H1 (cell line): Measurements from ENCODE around the gene FBH1. TPM values are rescaled to one million over a fixed set of nuclear protein-coding genes. Genes with fewer than 3 reads are reported as not detected.

Experiments used
- CTCF ChIA-PET: fragments of 300-600 bp; sonication (Branson Sonifier 250); formaldehyde crosslinking; loops from one replicate; lab custom pipeline; 2021; ENCODE audit not compliant: partially characterized antibody; lab: Charles Lee
- POLR2A ChIA-PET: fragments of 300-600 bp; sonication (Branson Sonifier 250); formaldehyde crosslinking; loops from one replicate; lab custom pipeline; 2021; ENCODE audit warnings: inconsistent platforms; ENCODE audit not compliant: partially characterized antibody; lab: Charles Lee
- DNase-seq, 2 experiments: peaks; one replicate each; pipeline versions ENCODE4 v3.0.0 to v3.0.0-alpha.2; 2010 to 2022; ENCODE audit warnings: low spot score in 2 of 2, low read depth in 1 of 2, mixed read lengths in 1 of 2
- FAIRE-seq: peaks from 2 replicates; lab custom pipeline; 2011; peaks lifted over from hg19 to GRCh38; lab: Jason Lieb, UNC
- H2AFZ ChIP-seq: 2 replicates; pipeline ENCODE4 v1.8.1; 2012; ENCODE audit warnings: low read length, inconsistent platforms
- H2AK5ac ChIP-seq: 2 replicates; pipeline ENCODE4 v1.6.1; 2013; ENCODE audit warnings: low read depth, low read length
- H2BK120ac ChIP-seq: replicated peaks from 2 replicates; pipeline ENCODE3; 2013; ENCODE audit warnings: low read depth, low read length, inconsistent platforms
- H2BK12ac ChIP-seq: 2 replicates; pipeline ENCODE4 v1.6.1; 2013; ENCODE audit warnings: low read depth, low read length
- H2BK15ac ChIP-seq: 2 replicates; pipeline ENCODE4 v1.6.1; 2013; ENCODE audit warnings: low read length
- H2BK20ac ChIP-seq: 2 replicates; pipeline ENCODE4 v1.6.1; 2013; ENCODE audit warnings: low read length
- H2BK5ac ChIP-seq: 2 replicates; pipeline ENCODE4 v1.6.1; 2013; ENCODE audit warnings: low read depth, low read length
- H3K14ac ChIP-seq: 2 replicates; pipeline ENCODE4 v1.6.1; 2013; ENCODE audit warnings: inconsistent platforms; ENCODE audit not compliant: insufficient read length
- H3K18ac ChIP-seq: 2 replicates; pipeline ENCODE4 v1.6.1; 2013; ENCODE audit warnings: low read length; ENCODE audit errors: extremely low read depth
- H3K23ac ChIP-seq: 2 replicates; pipeline ENCODE4 v1.6.1; 2013; ENCODE audit warnings: inconsistent platforms; ENCODE audit not compliant: insufficient read length
- H3K23me2 ChIP-seq: 2 replicates; pipeline ENCODE4 v1.6.1; 2013; ENCODE audit warnings: low read depth, low read length
- H3K27ac ChIP-seq: 2 replicates; pipeline ENCODE4 v1.6.1; 2011; ENCODE audit warnings: low read depth, low read length, inconsistent platforms
- H3K27me3 ChIP-seq, 4 experiments: replicated peaks in 1 of 4; 1 replicate in 1 of 4; 2 replicates in 3 of 4; pipeline versions ENCODE4 v1.6.1 to v1.8.1; 2011 to 2013; ENCODE audit warnings: low read length in 3 of 4, mild to moderate bottlenecking in 3 of 4, inconsistent platforms in 2 of 4, mixed read lengths in 2 of 4, moderate library complexity in 1 of 4; ENCODE audit not compliant: control insufficient read depth in 3 of 4, insufficient read depth in 3 of 4; ENCODE audit errors: extremely low read depth in 1 of 4
- H3K36me3 ChIP-seq, 4 experiments: 2 replicates each; pipeline versions ENCODE4 v1.6.1 to v1.8.1; 2011 to 2013; ENCODE audit warnings: mild to moderate bottlenecking in 4 of 4, low read length in 3 of 4, moderate library complexity in 2 of 4, control low read depth in 1 of 4, inconsistent platforms in 1 of 4; ENCODE audit not compliant: insufficient read depth in 4 of 4, control insufficient read depth in 2 of 4
- H3K4ac ChIP-seq: replicated peaks from 2 replicates; pipeline ENCODE3; 2013; ENCODE audit warnings: low read length, low read depth, mixed read lengths, inconsistent platforms; ENCODE audit not compliant: insufficient read length
- H3K4me1 ChIP-seq, 4 experiments: replicated peaks in 1 of 4; 1 replicate in 1 of 4; 2 replicates in 3 of 4; pipeline versions ENCODE4 v1.6.1 to v1.8.1; 2011 to 2013; ENCODE audit warnings: low read length in 3 of 4, inconsistent platforms in 2 of 4, mixed read lengths in 1 of 4; ENCODE audit not compliant: insufficient read depth in 4 of 4, control insufficient read depth in 3 of 4
- H3K4me2 ChIP-seq, 2 experiments: 2 replicates each; pipeline versions ENCODE4 v1.6.1 to v1.8.1; 2011 to 2013; ENCODE audit warnings: low read depth in 2 of 2, low read length in 2 of 2, control low read depth in 1 of 2, inconsistent platforms in 1 of 2, mild to moderate bottlenecking in 1 of 2; ENCODE audit not compliant: insufficient read depth in 1 of 2
- H3K4me3 ChIP-seq, 4 experiments: fragments of 200-600, 300-600 bp in 1 of 4; sonication (generic), shearing (Covaris generic), sonication (Bioruptor Twin) in 1 of 4; 2 replicates each; pipeline versions ENCODE4 v1.5.1 to v1.8.1; 2011 to 2016; ENCODE audit warnings: low read length in 4 of 4, low read depth in 3 of 4, control low read depth in 2 of 4, inconsistent platforms in 2 of 4, mild to moderate bottlenecking in 2 of 4, mixed read lengths in 1 of 4, moderate library complexity in 1 of 4; ENCODE audit not compliant: insufficient read depth in 2 of 4; ENCODE audit errors: extremely low read depth in 1 of 4
- H3K56ac ChIP-seq: replicated peaks from 2 replicates; pipeline ENCODE3; 2013; ENCODE audit warnings: low read depth, mild to moderate bottlenecking, mixed read lengths, low read length, inconsistent platforms; ENCODE audit not compliant: insufficient read length
- H3K79me1 ChIP-seq: 2 replicates; pipeline ENCODE4 v1.6.1; 2013; ENCODE audit warnings: low read depth, low read length, control low read depth
- H3K79me2 ChIP-seq, 2 experiments: 2 replicates each; pipeline versions ENCODE4 v1.6.1 to v1.8.1; 2012 to 2013; ENCODE audit warnings: low read length in 2 of 2, mild to moderate bottlenecking in 2 of 2, inconsistent platforms in 1 of 2; ENCODE audit not compliant: insufficient read depth in 2 of 2, control insufficient read depth in 1 of 2
- H3K9ac ChIP-seq, 4 experiments: replicated peaks in 1 of 4; 1 replicate in 1 of 4; 2 replicates in 3 of 4; pipeline versions ENCODE4 v1.6.1 to v1.8.1; 2011 to 2013; ENCODE audit warnings: low read depth in 3 of 4, low read length in 3 of 4, control low read depth in 2 of 4, mild to moderate bottlenecking in 2 of 4, moderate library complexity in 2 of 4, inconsistent platforms in 1 of 4; ENCODE audit errors: extremely low read depth in 1 of 4
- H3K9me3 ChIP-seq, 2 experiments: 2 replicates each; pipeline versions ENCODE4 v1.6.1 to v1.8.1; 2012 to 2013; ENCODE audit warnings: mild to moderate bottlenecking in 2 of 2, moderate library complexity in 2 of 2, control low read depth in 1 of 2, inconsistent platforms in 1 of 2, low read depth in 1 of 2, low read length in 1 of 2, mixed read lengths in 1 of 2; ENCODE audit not compliant: insufficient read depth in 2 of 2
- H4K20me1 ChIP-seq, 2 experiments: replicated peaks in 1 of 2; 2 replicates each; pipeline versions ENCODE3 to v1.8.1; 2011 to 2013; ENCODE audit warnings: inconsistent platforms in 2 of 2, low read length in 2 of 2, mild to moderate bottlenecking in 1 of 2; ENCODE audit not compliant: insufficient read depth in 2 of 2, control insufficient read depth in 1 of 2
- H4K5ac ChIP-seq: 2 replicates; pipeline ENCODE4 v1.6.1; 2013; ENCODE audit warnings: low read length, low read depth, mixed read lengths, inconsistent platforms; ENCODE audit not compliant: insufficient read length
- H4K8ac ChIP-seq: 2 replicates; pipeline ENCODE4 v1.8.0; 2013; ENCODE audit warnings: mild to moderate bottlenecking, moderate library complexity, low read length, inconsistent platforms; ENCODE audit not compliant: insufficient read depth; ENCODE audit errors: extremely low read depth
- H4K91ac ChIP-seq: replicated peaks from 2 replicates; pipeline ENCODE3; 2013; ENCODE audit warnings: low read length, mixed read lengths, inconsistent platforms; ENCODE audit not compliant: insufficient read length
- CREB1 ChIP-seq: IDR thresholded peaks from 2 replicates; pipeline ENCODE4 v1.6.1; 2012; ENCODE audit warnings: inconsistent platforms
- SAP30 ChIP-seq: fragments of 300-600 bp; sonication (generic); IDR thresholded peaks from 2 replicates; pipeline ENCODE4 v1.7.1; 2012; ENCODE audit warnings: low read length, moderate library complexity, mild to moderate bottlenecking, inconsistent platforms; ENCODE audit not compliant: insufficient read depth, insufficient replicate concordance
- WGBS, 2 experiments: shearing (Covaris generic) in 1 of 2; methylation state at CpG; one replicate each; pipeline versions ENCODE4 v1.1.6 to v1.1.7; 2013 to 2015; ENCODE audit warnings: low lambda C conversion rate in 2 of 2, mixed read lengths in 2 of 2, inconsistent platforms in 1 of 2, low coverage in 1 of 2, missing lambda C conversion rate in 1 of 2; ENCODE audit not compliant: insufficient replicate concordance in 2 of 2, insufficient coverage in 1 of 2, insufficient read length in 1 of 2; ENCODE audit errors: extremely low coverage in 1 of 2, missing lambda C conversion rate in 1 of 2; 5-methylcytosine and 5-hydroxymethylcytosine counted together
- polyA plus RNA-seq, 7 experiments: library from polyadenylated mRNA; depleted of rRNA in 3 of 7; stranded (reverse) in 5 of 7; unstranded in 2 of 7; fragments of >200 nt in 5 of 7; fragments of 200-250 nt in 2 of 7; gene quantifications; 1 replicate in 5 of 7; 2 replicates in 1 of 7; 4 replicates in 1 of 7; pipeline versions ENCODE4 v1.2.1 to v1.2.3, GENCODE V29; 2011 to 2013; ENCODE audit warnings: missing spikeins in 2 of 7, mixed read lengths in 2 of 7
- total RNA-seq: library from RNA; stranded (reverse); fragmentation: NEBNext Ultra II Directional; extraction: Animal tissue kit (Norgen Biotek cat#: 25700); gene quantifications from 2 replicates; pipeline ENCODE4 v1.2.1, GENCODE V29; 2021

The FBH1 gene
- total and polyA plus RNA-seq, 2 of the 8 experiments (the other 6 are each of a cell fraction or from before 2014, with no cell fraction given), result 31.1 to 51.8 TPM

DNA sequence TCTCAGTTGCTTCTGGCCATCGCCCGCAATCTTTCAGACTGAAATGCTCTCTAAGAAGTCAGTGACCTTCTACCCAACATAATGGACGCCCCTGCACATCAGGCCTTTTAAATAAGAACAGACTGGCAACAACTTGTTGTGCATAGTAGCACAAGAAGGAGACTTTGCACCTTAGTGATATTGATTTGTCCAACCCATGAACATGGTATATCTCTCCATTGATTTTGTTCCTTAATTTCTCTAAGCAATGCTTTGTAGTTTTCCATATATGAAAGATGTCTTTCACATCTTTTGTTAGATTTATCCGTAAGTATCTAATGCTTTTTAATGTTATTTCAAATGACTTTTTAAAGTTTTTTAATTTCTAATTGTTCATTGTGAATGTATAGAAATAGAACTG, 83.0 kb downstream of the FBH1 start:
- no peak overlapping the region for H2AK5ac ChIP-seq
- POLR2A ChIA-PET, result no interaction called here
- peaks cover 3 to 29% (median 25%) of the 10 kb centered on the region in 4 experiments for H3K27me3 ChIP-seq
- H4K20me1 ChIP-seq, result peaks cover 0 to 2% of the 10 kb centered on the region in 2 experiments
- H4K8ac ChIP-seq, result no peak overlapping the region
- no peak overlapping the region for H3K23ac ChIP-seq
- CTCF ChIA-PET, result no interaction called here
- TF ChIP-seq SAP30, result no peak
- TF ChIP-seq CREB1, result no peak
- H2BK5ac ChIP-seq, result no peak overlapping the region
- FAIRE-seq (no peak), DNase-seq (no peak)
- no peaks in the 10 kb centered on the region; a peak in 1 of 7 replicates for H3K4me1 ChIP-seq
- no peak overlapping the region for H3K4ac ChIP-seq
- no peak overlapping the region for H2AFZ ChIP-seq
- WGBS, 2 experiments, result 67% methylated on average over 4 of the region's 4 CpGs; no CpG with 5 or more reads in 1 of the 2 experiments
- no peak overlapping the region for H2BK12ac ChIP-seq
- H3K79me1 ChIP-seq, result no peaks in the 10 kb centered on the region; the same call in 1 of the 2 replicates
- no peak overlapping the region for H3K56ac ChIP-seq
- no peak overlapping the region for H3K27ac ChIP-seq
- no peak overlapping the region for H2BK120ac ChIP-seq
- H3K18ac ChIP-seq, result no peak overlapping the region
- H3K9ac ChIP-seq, result no peak overlapping the region
- no peaks in the 10 kb centered on the region for H3K9me3 ChIP-seq
- H4K5ac ChIP-seq, result no peak overlapping the region
- no peak overlapping the region for H2BK15ac ChIP-seq
- no peak overlapping the region for H3K14ac ChIP-seq
- no peak overlapping the region for H3K4me3 ChIP-seq
- H3K36me3 ChIP-seq, result no peaks in the 10 kb centered on the region
- no peak overlapping the region for H4K91ac ChIP-seq
- H3K23me2 ChIP-seq, result peaks cover 14% of the 10 kb centered on the region
- H3K4me2 ChIP-seq, result no peak overlapping the region
- H3K79me2 ChIP-seq, result no peaks in the 10 kb centered on the region
- no peak overlapping the region for H2BK20ac ChIP-seq
